GM19328 (cell line): ENCODE data around the gene PRICKLE1.

Source experiments
- ATAC-seq: cut with Tn5 transposase; IDR thresholded peaks from one replicate; pipeline ENCODE4 v1.9.1; 2021; ENCODE audit warnings: mild to moderate bottlenecking, moderate library complexity; ENCODE audit not compliant: unreplicated experiment

PRICKLE1 gene

DNA sequence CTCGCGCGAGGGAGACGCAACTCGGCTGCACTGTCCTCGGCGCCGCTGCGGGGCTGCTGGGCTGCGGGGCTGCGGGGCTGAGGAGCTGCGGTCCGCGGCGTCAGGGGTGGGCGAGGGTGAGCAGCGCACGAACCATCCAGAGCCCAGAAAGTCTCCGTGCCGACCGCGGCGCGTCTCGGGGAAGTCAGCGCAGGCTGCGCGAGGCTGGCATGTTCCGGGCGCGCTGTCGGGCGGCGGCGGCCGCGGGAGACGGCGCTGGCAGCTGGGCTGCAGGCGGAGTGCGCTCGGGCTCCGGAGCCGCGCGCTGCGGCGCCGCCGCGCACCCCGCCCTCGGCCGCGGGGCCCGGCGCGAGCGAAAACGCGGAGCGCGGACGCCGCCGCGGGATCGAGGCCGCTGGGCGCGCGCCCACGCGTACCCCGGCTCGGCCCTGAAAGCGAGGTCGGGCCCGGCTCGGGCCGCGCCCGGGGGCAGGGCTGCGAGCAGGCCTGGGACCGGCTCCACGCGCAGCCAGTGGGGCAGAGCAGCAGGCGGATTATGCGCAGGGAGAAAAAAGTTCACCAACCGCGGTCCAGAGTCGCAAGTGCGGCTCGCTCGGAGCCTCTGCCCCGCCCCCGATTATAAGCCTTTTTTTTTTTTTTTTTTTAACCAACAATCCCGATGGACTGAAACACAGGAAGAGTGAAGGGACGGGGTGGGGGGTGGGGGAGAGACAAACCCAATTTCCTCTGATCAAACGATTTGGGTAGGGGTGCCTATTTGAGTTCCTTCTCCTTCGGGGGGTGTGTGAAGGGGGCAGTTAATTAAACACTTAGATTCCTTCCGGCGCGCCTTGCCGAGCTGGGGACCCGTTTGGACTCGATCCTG lies at the start of gene PRICKLE1:
Gene PRICKLE1 (minus strand): TSS at position 282 of the 865 bp plus-strand sequence. CDS start 117,230 bp downstream, outside the sequence.
- ATAC-seq = peak; percentile 80

DNA sequence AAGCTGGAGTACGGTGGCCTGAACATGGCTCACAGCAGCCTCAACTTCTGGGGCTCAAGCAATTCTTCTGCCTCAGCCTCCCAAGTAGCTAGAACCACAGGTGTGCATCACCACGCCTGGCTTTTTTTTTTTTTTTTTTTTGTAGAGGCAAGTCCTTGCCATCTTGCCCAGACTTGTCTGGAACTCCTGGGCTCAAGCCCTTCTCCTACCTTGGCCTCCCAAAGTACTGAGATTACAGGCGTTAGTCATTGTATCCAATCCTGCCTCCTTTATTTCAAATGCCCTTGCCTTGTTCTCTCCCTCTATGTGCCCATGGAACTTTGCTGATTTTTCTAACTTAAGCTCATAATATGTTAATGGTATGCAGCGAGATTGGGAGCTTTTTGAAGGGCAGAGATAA lies 49.2 kb upstream of the PRICKLE1 start:
- no peak for ATAC-seq

DNA sequence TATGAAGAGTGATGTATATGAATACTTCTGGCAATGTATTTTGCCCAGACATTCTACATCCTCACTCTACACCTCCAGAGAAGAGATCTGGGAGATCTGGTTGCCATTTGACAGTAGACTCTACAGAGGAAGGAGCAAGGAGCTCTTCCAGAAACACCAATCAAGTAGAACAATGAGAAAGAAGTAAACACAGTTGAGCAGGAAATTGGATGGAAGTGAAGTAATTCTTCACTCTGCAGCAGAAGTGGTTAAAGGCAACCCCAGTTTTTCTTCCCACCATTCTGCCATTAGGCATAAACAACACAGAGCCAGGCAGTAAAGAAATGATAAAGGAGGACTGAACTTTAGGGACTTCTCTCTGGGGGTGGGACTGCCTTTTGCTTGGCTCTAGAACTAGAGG lies 48.5 kb upstream of the PRICKLE1 start:
- no peak for ATAC-seq

DNA sequence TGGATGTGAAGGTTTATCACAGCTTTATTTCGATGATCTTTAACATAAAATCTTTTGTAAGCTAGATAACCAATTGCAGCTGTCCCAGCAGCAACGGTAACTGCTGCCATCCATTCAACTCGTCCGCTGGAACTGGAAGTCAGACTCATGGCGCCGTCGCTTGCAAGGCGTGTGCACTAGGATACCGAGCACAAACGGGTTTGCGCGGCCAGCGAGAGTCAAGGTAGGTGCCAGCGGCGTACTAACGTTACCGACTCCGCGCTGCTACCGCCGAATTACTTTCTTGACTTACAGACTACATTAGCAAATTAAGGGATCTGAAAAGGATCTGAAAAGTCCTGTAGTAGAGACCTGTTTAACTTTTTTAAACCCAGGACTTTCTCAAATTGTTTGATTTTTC lies 47.4 kb upstream of the PRICKLE1 start:
- no peak for ATAC-seq

DNA sequence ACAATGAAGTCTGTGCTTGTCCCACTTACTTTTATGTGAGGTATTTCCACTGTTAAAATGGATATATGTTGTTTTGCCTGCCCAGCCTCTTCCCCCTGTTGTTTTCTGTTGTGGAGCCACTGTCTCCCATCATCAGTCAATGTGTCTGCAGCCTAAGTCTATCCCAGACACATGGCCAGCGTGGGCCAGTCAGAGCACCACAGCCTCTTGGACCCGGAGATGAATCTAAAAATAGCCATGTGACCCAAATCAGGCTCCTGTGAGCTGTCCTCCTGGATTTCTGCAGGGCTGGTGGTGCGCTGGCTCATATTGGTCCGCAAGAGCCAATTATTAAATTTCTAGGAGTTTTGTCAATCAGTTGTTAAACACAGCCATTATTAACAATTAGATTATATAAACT lies 44.0 kb upstream of the PRICKLE1 start:
- no peak for ATAC-seq

DNA sequence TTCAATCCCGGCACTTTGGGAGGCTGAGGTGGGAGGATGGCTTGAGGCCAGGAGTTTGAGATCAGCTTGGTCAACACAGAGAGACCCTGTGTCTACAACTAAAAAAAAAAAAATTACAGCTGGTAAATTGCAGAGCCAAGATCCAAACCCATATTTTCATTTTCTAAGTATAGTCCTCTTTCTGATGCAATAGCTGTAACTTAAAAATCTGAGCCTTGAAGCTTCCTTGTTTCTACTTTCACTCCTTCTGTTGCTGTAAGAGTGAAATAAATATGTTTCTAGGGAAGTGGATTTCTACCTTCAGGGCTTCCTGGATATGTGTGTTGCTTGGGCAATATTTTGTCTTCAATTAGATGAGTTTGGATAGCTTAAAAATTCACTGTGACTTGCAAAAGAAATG lies 42.0 kb upstream of the PRICKLE1 start:
- no peak for ATAC-seq

DNA sequence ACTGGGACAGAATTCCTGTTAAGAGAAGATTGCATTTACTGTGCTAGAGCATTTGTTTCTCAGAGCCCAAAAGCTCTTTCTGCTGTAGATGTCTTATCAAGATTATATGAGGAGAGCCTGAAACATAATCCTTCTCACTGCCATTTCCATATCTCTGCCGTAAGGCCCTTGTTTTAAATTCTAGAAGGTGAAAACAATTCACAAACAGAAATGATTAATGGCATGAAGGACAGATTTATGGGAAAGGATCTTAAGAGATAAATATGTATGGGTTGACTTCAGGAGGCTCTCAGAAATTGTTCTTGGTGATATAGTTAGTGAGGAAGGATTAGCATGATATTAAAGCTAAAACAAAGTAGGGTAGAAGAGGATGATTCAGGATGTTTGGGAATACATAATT lies 40.8 kb upstream of the PRICKLE1 start:
- no peak for ATAC-seq

DNA sequence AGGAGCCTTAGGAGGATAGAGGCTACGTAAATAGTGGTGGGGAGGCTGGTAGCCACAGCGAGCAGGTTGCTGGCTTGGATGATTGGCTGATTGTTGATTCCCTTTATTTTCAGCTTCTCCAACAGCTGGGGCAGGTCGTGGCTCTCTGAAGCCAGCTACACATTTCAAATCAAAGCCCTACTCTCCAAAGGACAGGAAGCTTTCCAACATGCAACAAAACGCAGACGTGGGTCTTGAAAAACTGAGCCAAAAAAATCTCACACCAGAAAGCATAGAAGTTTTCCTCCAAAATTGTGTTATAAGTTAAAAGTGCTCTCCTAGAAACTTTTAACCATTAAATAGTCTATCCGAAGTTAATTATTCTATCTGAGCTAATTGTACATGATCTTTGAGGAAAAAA lies 37.6 kb upstream of the PRICKLE1 start:
- ATAC-seq = no peak

DNA sequence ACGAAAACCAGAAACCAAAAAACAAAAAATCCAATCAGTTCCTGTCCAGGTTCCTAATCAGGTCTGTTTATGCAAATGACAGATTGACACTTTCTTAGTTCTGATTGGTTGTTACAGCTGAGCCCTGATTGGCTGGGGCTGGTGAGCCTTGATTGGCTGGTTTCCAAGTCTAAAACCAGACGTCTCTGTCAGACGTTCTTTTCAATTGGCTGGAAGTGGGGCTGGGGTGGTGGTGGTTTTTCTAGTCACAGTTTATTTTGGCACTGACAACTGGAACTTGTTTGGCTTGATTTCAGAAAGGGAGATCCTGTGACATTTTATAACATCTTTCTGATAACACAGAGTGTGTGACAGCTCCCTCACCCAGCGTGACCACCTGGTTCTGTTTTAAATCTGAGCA lies 36.1 kb upstream of the PRICKLE1 start:
- ATAC-seq = no peak

DNA sequence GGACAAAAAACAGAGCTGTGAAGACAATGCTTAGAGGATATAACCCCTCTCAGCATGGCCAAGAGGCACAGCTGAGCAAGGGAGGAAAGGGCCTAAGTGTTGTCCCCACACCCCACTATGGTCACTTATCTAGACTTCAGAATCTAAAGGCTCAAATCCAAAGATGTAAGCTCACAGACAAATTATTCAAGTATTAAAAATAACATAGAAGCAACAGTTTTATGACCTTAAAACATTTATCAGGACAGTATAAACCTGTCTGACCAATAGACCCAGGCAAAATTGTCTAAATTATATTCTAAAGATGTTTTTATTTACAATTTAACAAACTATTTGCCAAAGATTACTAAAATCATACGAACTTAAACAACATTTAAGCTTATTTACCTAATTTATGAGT lies 28.1 kb upstream of the PRICKLE1 start:
- ATAC-seq = no peak

DNA sequence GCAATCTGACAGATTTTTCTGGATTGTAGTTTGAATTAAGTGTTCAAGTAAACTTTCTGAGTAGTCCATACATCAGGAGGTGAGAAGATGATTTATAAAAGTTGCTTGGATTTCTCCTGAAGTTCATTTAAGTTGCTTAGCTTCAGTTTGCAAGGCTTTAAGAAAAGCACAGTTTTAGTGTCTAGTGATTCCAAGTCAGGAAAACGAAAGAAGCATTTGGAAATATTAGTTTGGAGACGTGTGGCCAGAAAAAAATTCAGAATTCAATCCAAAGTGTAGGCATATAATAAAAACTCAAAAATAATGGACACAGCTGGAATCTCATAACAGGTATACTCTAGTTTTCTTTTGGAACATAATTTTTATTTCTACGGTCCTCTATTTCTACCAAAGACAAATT lies 25.5 kb upstream of the PRICKLE1 start:
- no peak for ATAC-seq

DNA sequence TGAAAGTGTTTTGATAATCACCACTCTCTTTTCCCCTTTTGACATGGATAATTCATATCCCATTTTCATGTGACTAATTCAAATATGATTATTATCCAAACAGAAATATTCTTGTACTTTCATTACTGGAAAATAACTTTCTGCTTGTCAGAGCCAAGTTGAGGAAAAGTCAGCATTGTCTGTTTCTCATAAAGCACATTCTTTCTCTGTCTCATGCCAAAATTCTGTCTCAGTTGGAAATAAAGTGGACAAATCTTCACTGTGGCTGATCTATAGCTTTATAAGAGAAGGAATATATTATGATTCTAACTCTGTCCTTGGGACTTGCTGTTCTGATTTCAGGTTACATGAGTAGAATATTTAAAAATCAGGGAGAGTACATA lies 22.7 kb upstream of the PRICKLE1 start:
- ATAC-seq = no peak

DNA sequence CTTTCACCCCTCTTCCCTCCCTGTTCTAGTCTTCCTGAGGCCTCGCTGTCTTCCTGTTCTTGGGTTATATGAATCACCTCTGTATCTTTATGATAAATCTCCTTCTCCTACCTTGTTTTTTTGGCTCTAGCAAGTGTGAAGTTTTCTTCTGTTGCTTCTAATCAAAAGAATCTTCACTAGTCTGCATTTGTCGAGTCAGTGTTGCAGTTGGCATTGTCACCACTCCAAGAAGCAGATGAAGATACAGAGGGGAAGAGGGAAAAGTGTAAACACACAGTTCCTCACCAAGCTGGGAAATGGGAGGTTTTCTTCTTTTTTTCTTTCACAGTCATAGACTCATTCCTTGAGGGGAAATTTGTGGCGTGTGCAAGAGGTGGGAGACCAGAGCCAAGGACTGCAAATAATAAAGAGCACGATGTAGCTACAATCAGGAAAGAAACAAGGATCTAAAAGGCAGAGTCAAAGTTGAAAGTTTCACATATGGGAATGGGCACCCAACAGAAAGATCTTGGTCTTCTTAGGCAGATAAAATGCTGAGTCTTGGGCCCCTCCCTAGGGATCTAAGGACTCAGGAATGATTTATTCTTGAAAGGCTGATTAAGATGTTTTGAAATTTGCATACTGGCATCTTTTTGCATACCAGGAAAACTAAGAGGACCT lies 22.2 kb upstream of the PRICKLE1 start:
- no peak for ATAC-seq

DNA sequence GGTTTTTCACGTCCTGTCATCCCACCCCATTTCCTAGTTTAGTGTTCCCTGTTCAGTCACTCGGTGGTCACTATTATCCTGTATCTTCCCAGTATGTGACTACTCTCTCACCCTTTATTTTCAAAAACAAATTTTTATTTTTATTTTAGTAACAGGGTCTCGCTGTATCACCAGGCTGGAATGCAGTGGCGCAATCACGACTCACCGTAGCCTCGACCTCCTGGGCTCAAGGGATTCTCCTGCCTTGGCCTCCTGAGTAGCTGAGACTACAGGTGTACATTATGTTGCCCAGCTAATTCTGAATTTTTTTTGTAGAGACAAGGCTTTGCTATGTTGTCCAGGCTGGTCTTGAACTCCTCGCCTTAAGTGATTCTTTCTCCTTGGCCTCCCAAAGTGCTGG lies 20.1 kb upstream of the PRICKLE1 start:
- ATAC-seq = no peak

DNA sequence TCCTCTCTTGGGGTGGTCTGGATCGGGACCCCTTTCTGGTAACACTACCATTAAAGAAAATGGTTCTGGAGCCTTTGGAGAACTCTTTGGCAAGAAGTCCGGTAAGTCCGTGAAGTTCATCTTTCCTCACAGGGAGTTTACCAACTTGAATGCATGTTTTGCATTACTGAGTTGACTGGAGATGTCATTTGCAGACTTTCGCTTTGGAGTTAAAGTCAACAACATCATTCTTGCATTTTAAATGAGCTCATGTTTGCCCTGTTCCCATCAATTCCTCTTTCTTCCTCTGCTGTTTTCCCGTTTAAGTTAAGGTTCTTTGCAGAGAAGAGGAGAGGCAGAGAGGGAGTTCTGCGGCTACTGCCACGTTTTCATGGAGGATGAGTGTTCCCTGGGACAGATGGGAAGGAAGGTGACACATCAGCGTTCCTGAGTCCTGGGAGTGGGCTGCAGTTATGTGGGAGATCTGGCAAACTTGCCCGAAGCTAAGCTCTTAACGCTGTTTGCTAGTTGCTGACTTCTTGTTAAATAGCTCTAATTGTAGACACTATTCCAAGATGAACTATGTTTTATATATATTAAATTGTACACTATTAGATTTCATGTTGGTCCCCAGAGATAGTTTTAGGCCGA lies 18.8 kb upstream of the PRICKLE1 start:
- ATAC-seq = no peak

DNA sequence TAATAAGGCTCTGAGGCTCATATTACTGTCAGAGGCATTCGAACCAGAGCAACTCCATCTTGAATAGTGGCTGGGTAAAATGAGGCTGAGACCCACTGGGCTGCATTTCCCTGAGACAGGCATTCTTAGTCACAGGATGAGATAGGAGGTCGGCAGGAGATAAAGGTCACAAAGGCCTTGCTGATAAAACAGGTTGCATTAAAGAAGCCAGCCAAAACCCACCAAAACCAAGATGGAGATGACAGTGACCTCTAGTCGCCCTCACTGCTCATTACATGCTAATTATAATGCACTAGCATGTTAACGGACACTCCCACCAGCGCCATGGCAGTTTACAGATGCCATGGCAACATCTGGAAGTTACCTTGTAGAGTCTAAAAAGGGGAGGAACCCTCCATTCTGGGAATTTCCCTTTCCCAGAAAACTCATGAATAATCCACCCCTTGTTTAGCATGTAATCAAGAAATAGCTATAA lies 18.1 kb upstream of the PRICKLE1 start:
- no peak for ATAC-seq

DNA sequence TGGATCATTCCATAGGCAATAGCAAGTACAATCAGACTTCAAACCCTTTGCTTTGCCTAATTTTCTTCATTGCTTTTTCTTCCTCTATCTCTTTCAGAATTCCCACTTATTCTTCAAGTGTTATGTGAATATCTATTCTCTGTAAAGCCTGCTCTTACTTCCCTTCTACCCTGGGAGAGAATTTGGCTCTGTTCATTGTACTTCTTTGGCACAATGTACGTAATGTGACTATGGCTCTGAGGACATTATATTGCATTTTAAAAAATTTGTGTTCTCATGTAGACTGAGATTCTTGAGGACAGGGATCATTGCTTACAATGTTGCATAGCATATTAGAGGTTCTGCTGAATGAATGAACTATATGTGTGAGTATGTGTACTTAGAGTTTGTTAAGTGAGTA lies 16.9 kb upstream of the PRICKLE1 start:
- no peak for ATAC-seq

DNA sequence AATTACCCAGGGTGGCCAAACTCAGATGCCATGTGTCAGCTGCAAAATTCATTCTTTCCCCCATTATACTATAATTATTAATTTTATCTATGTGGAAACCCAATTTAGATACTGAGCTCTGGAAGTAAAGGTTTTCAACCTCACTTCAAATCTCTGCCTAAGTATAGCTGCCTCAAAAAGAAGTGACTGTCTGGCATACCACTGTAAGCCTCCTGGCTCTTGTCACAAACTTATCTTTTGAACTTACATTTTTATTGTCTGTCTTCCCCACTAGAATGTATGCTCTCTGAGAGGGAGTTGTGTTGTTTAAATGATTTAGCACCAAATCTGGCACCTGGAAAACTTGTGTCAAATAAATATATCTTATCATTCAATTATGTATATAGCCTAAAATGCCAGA lies 16.1 kb upstream of the PRICKLE1 start:
- no peak for ATAC-seq

DNA sequence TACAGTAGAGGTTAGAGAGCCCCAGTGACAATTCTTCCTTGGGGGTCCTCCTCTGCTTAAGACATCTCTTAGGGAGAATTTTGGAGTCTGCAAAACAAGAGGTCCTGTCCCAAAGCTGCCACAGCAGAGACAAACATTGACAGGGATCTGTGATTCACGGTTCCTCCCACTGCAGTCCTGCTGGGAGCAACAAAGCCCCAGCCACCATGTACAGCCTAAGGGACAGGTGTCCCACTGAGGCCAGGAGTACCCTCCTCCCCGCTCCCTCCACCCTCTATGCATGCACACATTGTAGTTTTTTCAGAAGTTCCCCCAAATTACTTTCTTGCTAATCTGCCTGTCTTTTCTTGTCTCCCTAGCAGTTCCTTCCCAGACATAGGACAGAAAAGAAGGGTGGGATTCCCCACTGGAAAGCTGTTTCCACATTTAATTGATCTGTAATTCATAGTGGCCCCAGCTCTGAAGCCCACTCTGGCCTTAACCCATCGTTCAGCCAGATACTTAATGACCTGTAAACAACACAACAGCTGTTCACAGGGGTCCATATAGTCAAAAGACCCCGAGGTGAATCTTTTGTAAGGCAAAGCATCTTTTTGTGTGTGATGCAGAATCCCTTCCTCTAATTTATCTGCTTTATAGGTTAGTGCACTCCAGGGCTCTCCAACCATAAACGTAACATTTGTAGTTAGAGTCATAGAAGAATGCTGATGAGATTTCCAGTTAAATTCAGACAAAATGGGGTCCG lies 13.9 kb upstream of the PRICKLE1 start:
- no peak for ATAC-seq

DNA sequence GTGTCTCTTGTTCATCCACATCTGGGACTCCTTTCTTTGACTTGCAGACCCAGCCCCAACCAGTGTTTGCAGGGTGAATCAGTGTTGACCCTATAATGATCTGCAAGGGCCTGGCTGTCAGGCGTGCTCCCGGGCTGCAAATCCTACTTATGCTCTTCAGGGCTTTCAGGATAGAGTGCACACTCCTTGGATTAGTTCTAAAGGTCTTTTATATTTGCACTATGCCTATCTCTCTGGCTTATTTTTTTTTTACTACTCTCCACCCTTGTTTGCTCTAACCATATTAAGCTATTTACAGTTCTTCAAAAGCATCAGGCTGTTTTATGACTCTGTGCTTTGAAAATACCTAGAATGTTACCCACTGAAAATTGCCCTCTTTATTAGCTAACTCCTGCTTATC lies 4.3 kb upstream of the PRICKLE1 start:
- ATAC-seq = no peak

DNA sequence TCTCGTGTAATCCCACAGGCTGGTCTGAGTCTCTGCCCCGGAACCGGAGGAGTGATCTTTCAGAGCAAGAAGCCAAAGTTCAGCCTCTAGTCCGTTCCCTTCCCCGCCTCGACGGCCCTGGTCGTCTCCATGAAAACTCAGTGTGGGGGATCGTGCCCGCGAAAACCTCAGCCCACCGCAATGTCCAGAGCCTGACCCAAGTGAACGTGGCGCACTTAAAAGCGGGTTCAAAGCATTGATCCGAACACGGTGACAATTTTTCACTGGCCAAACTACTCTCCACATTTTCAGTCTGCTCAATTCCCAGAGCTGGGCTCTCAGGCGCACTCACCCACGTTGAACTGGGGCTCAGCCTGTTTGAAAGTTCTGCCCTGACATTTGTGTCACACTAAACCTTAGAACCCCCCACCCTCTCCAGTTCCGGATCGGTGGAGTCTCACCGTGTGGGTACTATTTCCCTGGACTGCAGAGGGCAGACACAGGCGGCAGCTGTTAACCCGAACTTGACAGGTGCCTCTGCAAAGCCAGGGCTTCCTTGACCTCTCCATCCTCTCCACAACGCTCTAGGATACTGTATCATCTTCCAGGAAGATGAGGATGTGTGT lies 886 bp upstream of the PRICKLE1 start:
- ATAC-seq = no peak
